GM23248 (cell line): ENCODE results near the gene TXNRD1. TPM values are rescaled to one million over a fixed set of nuclear protein-coding genes. Genes with fewer than 3 reads are reported as not detected.

Experiments used
- DNase-seq: peaks from one replicate; pipeline ENCODE4 v3.0.0-alpha.2; 2015
- H2AFZ ChIP-seq: fragments of 200-600 bp; sonication (generic); 2 replicates; pipeline ENCODE4 v1.6.1; 2016; ENCODE audit warnings: antibody characterized with exemption
- H3F3A ChIP-seq: fragments of 200-600 bp; sonication (generic); 2 replicates; pipeline ENCODE4 v1.6.1; 2016; ENCODE audit warnings: mild to moderate bottlenecking, antibody characterized with exemption, mixed run types; ENCODE audit not compliant: insufficient read depth
- H3K27ac ChIP-seq: fragments of 200-600 bp; sonication (generic); 2 replicates; pipeline ENCODE4 v1.5.1; 2016; ENCODE audit warnings: mild to moderate bottlenecking
- H3K27me3 ChIP-seq: fragments of 200-600 bp; sonication (generic); replicated peaks from 2 replicates; pipeline ENCODE4 v1.6.1; 2016; ENCODE audit warnings: mild to moderate bottlenecking; ENCODE audit not compliant: insufficient read depth
- H3K36me3 ChIP-seq: fragments of 200-600 bp; sonication (generic); 2 replicates; pipeline ENCODE4 v1.6.1; 2016; ENCODE audit warnings: low read depth, mild to moderate bottlenecking
- H3K4me1 ChIP-seq: fragments of 200-600 bp; sonication (generic); 2 replicates; pipeline ENCODE4 v1.6.1; 2016; ENCODE audit warnings: mild to moderate bottlenecking; ENCODE audit not compliant: insufficient read depth
- H3K4me2 ChIP-seq: fragments of 200-600 bp; sonication (generic); one replicate; pipeline ENCODE4 v1.6.1; 2016; ENCODE audit warnings: mild to moderate bottlenecking; ENCODE audit not compliant: unreplicated experiment
- H3K4me3 ChIP-seq: fragments of 200-600 bp; sonication (generic); 2 replicates; pipeline ENCODE4 v1.5.1; 2016; ENCODE audit warnings: mild to moderate bottlenecking
- H3K79me2 ChIP-seq: fragments of 200-600 bp; sonication (generic); 2 replicates; pipeline ENCODE4 v1.6.1; 2016; ENCODE audit warnings: mild to moderate bottlenecking; ENCODE audit not compliant: insufficient read depth
- H3K9ac ChIP-seq: fragments of 200-600 bp; sonication (generic); 2 replicates; pipeline ENCODE4 v1.6.1; 2016; ENCODE audit warnings: mild to moderate bottlenecking
- H3K9me2 ChIP-seq: fragments of 200-600 bp; sonication (generic); 2 replicates; pipeline ENCODE4 v1.6.1; 2016; ENCODE audit warnings: mixed run types, mild to moderate bottlenecking, moderate library complexity; ENCODE audit not compliant: insufficient read depth
- H3K9me3 ChIP-seq: fragments of 200-600 bp; sonication (generic); one replicate; pipeline ENCODE4 v1.6.1; 2017; ENCODE audit warnings: low read depth
- H4K20me1 ChIP-seq: fragments of 200-600 bp; sonication (generic); 2 replicates; pipeline ENCODE4 v1.6.0; 2016; ENCODE audit not compliant: insufficient read depth
- EZH2 ChIP-seq: fragments of 200-600 bp; sonication (generic); IDR thresholded peaks from 2 replicates; pipeline ENCODE4 v1.6.1; 2018; ENCODE audit warnings: antibody characterized with exemption, mild to moderate bottlenecking; ENCODE audit not compliant: insufficient read depth, poor library complexity, severe bottlenecking
- EZH2phosphoT487 ChIP-seq: fragments of 200-600 bp; sonication (generic); IDR thresholded peaks from 2 replicates; pipeline ENCODE4 v1.6.1; 2018; ENCODE audit warnings: antibody characterized with exemption, moderate library complexity, mild to moderate bottlenecking, low read depth; ENCODE audit not compliant: insufficient read depth
- WGBS, 2 experiments: methylation state at CpG; one replicate each; pipeline ENCODE4 v1.1.6; 2015 to 2017; ENCODE audit warnings: low lambda C conversion rate in 2 of 2, low coverage in 1 of 2; ENCODE audit errors: missing lambda C conversion rate in 2 of 2; 5-methylcytosine and 5-hydroxymethylcytosine counted together
- in situ Hi-C: fragments of 300-500 bp; cut with MboI; formaldehyde crosslinking; loops from 2 replicates; pipeline ENCODE4 v1.15.0; 2020
- polyA plus RNA-seq: library from polyadenylated mRNA; unstranded; fragments of >200 nt; fragmentation: Nextera tagmentation; extraction: Ambion mirVana; gene quantifications from 2 replicates; pipeline ENCODE4 v1.2.1, GENCODE V29; 2016
- total RNA-seq: library from RNA; depleted of rRNA; stranded (reverse); fragments of >200 nt; shearing (Covaris generic); gene quantifications from 2 replicates; pipeline ENCODE4 v1.2.3, GENCODE V29; 2014

TXNRD1 gene
- total and polyA plus RNA-seq, 2 experiments from 2014 or later = 255 to 477 TPM

DNA sequence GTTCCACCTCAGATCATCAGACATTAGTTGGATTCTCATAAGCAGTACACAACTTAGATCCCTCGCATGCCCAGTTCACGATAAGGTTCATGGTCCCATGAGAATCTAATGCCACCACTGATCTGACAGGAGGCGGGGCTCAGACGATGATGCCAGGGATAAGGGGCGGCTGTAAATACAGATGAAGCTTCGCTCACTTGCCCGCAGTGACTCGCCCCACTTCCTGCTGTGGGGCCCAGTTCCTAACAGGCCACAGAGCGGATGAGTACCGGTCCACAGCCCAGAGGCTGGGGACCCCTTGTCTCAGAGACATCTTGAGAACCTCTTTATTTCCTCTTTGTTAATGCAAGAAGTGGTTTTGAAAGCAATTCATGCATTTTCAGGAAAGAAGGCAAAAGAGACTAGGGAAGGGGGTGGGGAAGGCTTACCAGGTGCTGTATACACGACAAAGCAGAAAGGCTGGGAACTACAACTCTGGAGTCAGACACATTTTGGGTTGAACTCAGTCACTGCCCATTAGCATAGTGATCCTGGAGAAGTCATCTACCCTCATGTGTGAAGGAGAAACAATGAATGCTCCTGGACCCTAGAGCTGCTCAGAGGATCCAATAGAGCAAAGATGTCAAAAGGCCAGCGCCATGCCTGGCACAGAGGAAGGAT lies 156.6 kb downstream of the TXNRD1 start:
- no peaks in the 10 kb centered on the region for H4K20me1 ChIP-seq
- 91 to 92% methylated on average over 12 of the region's 12 CpGs for WGBS, 2 experiments
- no peak overlapping the region for H3K4me2 ChIP-seq
- no peak overlapping the region for H3K9ac ChIP-seq
- no peak for TF ChIP-seq EZH2phosphoT487
- TF ChIP-seq EZH2 = no peak
- DNase-seq = no peak
- H2AFZ ChIP-seq = no peak overlapping the region
- H3K36me3 ChIP-seq = no peaks in the 10 kb centered on the region
- no peaks in the 10 kb centered on the region for H3K27me3 ChIP-seq
- no peaks in the 10 kb centered on the region for H3F3A ChIP-seq
- H3K79me2 ChIP-seq = no peaks in the 10 kb centered on the region
- H3K9me3 ChIP-seq = no peaks in the 10 kb centered on the region
- no peak overlapping the region for H3K27ac ChIP-seq
- H3K9me2 ChIP-seq = no peaks in the 10 kb centered on the region
- in situ Hi-C loops = no loop called here
- H3K4me3 ChIP-seq = no peak overlapping the region
- peaks cover 19% of the 10 kb centered on the region for H3K4me1 ChIP-seq

- in situ Hi-C loops = no loop called here
These were observed 157.2 kb downstream of the TXNRD1 start for GRCh38 chr12:104372721-104373335.

GRCh38 chr12:104374071-104374470 lies 158.5 kb downstream of the TXNRD1 start:
- WGBS, 2 experiments = 99 to 100% methylated on average over 2 of the region's 2 CpGs
- H3K36me3 ChIP-seq = no peaks in the 10 kb centered on the region
- no peak overlapping the region for H2AFZ ChIP-seq
- DNase-seq = no peak
- no peaks in the 10 kb centered on the region for H3K9me2 ChIP-seq
- no peaks in the 10 kb centered on the region for H3F3A ChIP-seq
- TF ChIP-seq EZH2phosphoT487 = no peak
- no peak for TF ChIP-seq EZH2
- no peak overlapping the region for H3K9ac ChIP-seq
- H3K27me3 ChIP-seq = no peaks in the 10 kb centered on the region
- in situ Hi-C loops = no loop called here
- no peak overlapping the region for H3K4me2 ChIP-seq
- no peaks in the 10 kb centered on the region for H3K79me2 ChIP-seq
- no peak overlapping the region for H3K27ac ChIP-seq
- no peaks in the 10 kb centered on the region for H4K20me1 ChIP-seq
- no peaks in the 10 kb centered on the region for H3K9me3 ChIP-seq
- peaks cover 21% of the 10 kb centered on the region for H3K4me1 ChIP-seq
- H3K4me3 ChIP-seq = no peak overlapping the region

More at GRCh38 chr12:104372721-104373335, 157.2 kb downstream of the TXNRD1 start:
- H3K9me3 ChIP-seq = no peaks in the 10 kb centered on the region
- H3K4me3 ChIP-seq = no peak overlapping the region
- no peaks in the 10 kb centered on the region for H4K20me1 ChIP-seq
- no peaks in the 10 kb centered on the region for H3K27me3 ChIP-seq
- H3K9ac ChIP-seq = no peak overlapping the region
- H3K4me2 ChIP-seq = no peak overlapping the region
- H3K27ac ChIP-seq = no peak overlapping the region
- H3K9me2 ChIP-seq = no peaks in the 10 kb centered on the region
- H3K36me3 ChIP-seq = no peaks in the 10 kb centered on the region
- no peak overlapping the region for H2AFZ ChIP-seq
- 94 to 99% methylated on average over 10 of the region's 10 CpGs for WGBS, 2 experiments
- peaks cover 21% of the 10 kb centered on the region for H3K4me1 ChIP-seq
- TF ChIP-seq EZH2phosphoT487 (no peak), EZH2 (no peak)
- no peaks in the 10 kb centered on the region for H3K79me2 ChIP-seq
- H3F3A ChIP-seq = no peaks in the 10 kb centered on the region
- no peak for DNase-seq

DNA sequence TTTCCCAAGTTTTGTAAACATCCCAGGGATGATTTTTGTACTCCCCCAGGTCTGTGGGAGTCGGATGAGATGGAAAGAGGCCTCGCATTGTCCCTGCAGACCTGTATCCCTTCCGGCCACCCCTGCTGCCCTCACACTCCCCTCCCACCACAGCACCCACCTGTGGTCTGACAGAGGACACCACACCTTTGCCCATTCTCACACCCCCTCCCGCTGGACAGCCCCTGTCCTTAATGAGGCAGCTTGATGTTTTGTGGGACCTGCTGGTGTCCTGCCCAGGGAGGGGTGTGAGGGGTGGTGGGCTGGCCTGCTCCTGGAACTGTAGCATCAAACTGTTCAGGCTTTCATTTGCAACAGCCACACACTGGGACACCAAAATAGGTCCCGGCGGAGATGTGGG lies 159.2 kb downstream of the TXNRD1 start:
- in situ Hi-C loops = loop anchor here (25.0 kb wide), 1 partner anchor 687 kb away; no protein-coding TSS in a partner anchor
- WGBS, 2 experiments = 83 to 88% methylated on average over 6 of the region's 6 CpGs
- Histone ChIP-seq H3K9ac (no peak overlapping the region), H4K20me1 (no peaks in the 10 kb centered on the region), H2AFZ (no peak overlapping the region), H3F3A (no peaks in the 10 kb centered on the region), H3K4me2 (no peak overlapping the region), H3K4me3 (no peak overlapping the region), H3K27me3 (no peaks in the 10 kb centered on the region), H3K9me2 (no peaks in the 10 kb centered on the region), H3K79me2 (no peaks in the 10 kb centered on the region), H3K9me3 (no peaks in the 10 kb centered on the region), H3K36me3 (no peaks in the 10 kb centered on the region), H3K4me1 (peaks cover 21% of the 10 kb centered on the region), H3K27ac (no peak overlapping the region)
- no peak for DNase-seq
- TF ChIP-seq EZH2 = no peak
- TF ChIP-seq EZH2phosphoT487 = no peak
